ENCODE results near the gene CAMTA1. TPM values are rescaled to one million over a fixed set of nuclear protein-coding genes. Genes with fewer than 3 reads are reported as not detected.

The CAMTA1 gene
- polyA plus RNA-seq, 1 of the 3 experiments (the other 2 are of a cell fraction), result 63.1 TPM

DNA sequence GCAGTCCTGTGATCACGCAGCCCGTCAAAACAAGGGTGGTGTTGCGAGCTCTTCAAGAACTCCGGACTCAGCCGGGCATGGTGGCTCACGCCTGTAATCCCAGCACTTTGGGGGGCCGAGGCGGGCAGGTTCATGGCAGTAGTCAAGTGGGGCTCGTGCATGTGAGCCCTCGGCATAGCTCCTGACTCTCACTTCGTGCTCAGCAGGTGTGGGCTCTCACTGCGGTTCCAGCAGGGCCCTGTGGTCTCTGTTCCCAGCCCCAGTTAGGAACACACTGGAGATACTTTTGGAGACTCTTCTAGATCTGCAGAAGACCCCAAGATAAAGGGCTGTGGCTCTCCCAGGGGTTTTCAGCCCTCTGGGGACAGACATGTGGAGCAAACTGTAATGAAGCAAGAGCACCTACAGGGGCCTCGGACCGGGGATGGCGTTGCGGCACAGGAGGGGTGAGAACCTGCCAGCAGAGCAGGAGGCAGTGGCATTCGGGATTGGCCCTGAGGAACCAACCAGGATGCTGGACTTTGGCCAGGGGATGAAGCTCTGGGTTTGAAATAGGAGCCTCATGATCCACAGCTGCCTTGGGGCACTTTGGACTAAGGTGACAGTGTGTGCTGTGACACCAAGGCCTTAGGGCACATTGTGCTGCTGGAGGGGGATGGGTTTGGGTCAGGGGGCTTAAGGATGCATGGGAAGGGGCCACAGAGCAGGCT lies 443.2 kb downstream of the CAMTA1 start:
- POLR2A ChIA-PET, result interaction anchor here (0.6 kb wide), 1 partner anchor 132 kb away, joined by 3 read pairs; no protein-coding TSS in a partner anchor

DNA sequence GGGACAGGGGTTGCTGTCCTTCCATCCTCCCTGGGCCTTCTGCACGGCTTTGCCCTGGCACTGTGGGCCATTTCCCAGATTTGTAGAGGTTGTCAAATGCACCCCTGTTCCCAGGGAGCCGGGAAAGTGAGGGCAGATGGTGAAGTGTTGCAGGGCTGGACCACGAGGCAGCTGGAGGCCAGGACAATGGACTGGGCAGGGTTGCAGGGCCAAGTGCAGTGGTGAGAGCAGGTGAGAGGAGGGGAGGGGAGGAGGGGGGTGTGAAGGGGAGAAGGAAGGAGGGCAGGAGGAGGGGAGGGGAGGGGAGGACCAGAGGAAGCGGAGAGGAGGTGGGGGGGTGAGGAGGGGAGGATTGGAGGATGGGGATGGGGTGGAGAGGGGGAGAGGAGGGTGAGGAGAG lies 443.9 kb downstream of the CAMTA1 start:
- Histone ChIP-seq H3K36me3 (replicated peaks in 1 of 2; ENCODE audit: control insufficient read depth in 1 of 2, insufficient read depth in 2 of 2, low read length in 1 of 2) (no peaks in the 10 kb centered on the region), H3K27me3 (ENCODE audit: insufficient read depth) (no peaks in the 10 kb centered on the region), H3K27ac (ENCODE audit: low read depth in 2 of 2, low read length in 1 of 2) (no peak overlapping the region), H3F3A (replicated peaks; ENCODE audit: insufficient read depth) (peaks cover under 1% of the 10 kb centered on the region), H3K9me3 (no peaks in the 10 kb centered on the region), H3K9me2 (no peaks in the 10 kb centered on the region), H3K79me2 (ENCODE audit: insufficient read depth) (no peaks in the 10 kb centered on the region), H3K4me1 (ENCODE audit: control insufficient read depth in 1 of 2, insufficient read depth in 2 of 2, low read depth in 1 of 2, low read length in 1 of 2) (peaks cover 0 to 15% of the 10 kb centered on the region in 2 experiments; a peak in 1 of 4 replicates), H4K20me1 (ENCODE audit: insufficient read depth) (no peaks in the 10 kb centered on the region), H3K9ac (no peak overlapping the region), H3K4me2 (no peak overlapping the region), H2AFZ (ENCODE audit: low read depth) (no peak overlapping the region), H3K4me3 (ENCODE audit: low read depth in 2 of 2, low read length in 1 of 2) (no peak overlapping the region)
- no peak for DNase-seq
- POLR2A ChIA-PET, result no interaction called here
- WGBS (ENCODE audit: low lambda C conversion rate), result 95% methylated on average over 4 of the region's 4 CpGs
- CTCF ChIA-PET, result interaction anchor here (1.0 to 1.3 kb wide), 3 partner anchors 9 to 21 kb away, joined by 3 to 8 read pairs (median 3); no protein-coding TSS in a partner anchor
- TF ChIP-seq, protein P1, sequence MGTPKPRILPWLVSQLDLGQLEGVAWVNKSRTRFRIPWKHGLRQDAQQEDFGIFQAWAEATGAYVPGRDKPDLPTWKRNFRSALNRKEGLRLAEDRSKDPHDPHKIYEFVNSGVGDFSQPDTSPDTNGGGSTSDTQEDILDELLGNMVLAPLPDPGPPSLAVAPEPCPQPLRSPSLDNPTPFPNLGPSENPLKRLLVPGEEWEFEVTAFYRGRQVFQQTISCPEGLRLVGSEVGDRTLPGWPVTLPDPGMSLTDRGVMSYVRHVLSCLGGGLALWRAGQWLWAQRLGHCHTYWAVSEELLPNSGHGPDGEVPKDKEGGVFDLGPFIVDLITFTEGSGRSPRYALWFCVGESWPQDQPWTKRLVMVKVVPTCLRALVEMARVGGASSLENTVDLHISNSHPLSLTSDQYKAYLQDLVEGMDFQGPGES (IDR thresholded peaks at IDR 0.05; ENCODE audit: low read depth, low read length), result no peak
- TF ChIP-seq, protein P2, sequence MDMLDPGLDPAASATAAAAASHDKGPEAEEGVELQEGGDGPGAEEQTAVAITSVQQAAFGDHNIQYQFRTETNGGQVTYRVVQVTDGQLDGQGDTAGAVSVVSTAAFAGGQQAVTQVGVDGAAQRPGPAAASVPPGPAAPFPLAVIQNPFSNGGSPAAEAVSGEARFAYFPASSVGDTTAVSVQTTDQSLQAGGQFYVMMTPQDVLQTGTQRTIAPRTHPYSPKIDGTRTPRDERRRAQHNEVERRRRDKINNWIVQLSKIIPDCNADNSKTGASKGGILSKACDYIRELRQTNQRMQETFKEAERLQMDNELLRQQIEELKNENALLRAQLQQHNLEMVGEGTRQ (IDR thresholded peaks at IDR 0.05; ENCODE audit: borderline replicate concordance, low read depth, low read length), result no peak
- no peak for TF ChIP-seq RAD21 (IDR thresholded peaks at IDR 0.05; ENCODE audit: low read length)
- no peak for TF ChIP-seq NRF1 (IDR thresholded peaks at IDR 0.05; ENCODE audit: low read depth, low read length)

More for the DNA sequence above, 443.2 kb downstream of the CAMTA1 start:
- Histone ChIP-seq H4K20me1 (ENCODE audit: insufficient read depth) (no peaks in the 10 kb centered on the region), H3K27ac (ENCODE audit: low read depth in 2 of 2, low read length in 1 of 2) (no peak overlapping the region), H3K9me3 (no peaks in the 10 kb centered on the region), H3K4me2 (no peak overlapping the region), H3F3A (replicated peaks; ENCODE audit: insufficient read depth) (peaks cover 8% of the 10 kb centered on the region), H2AFZ (ENCODE audit: low read depth) (no peak overlapping the region), H3K79me2 (ENCODE audit: insufficient read depth) (no peaks in the 10 kb centered on the region), H3K4me1 (ENCODE audit: control insufficient read depth in 1 of 2, insufficient read depth in 2 of 2, low read depth in 1 of 2, low read length in 1 of 2) (peaks cover 4 to 15% of the 10 kb centered on the region in 2 experiments; a peak in 2 of 4 replicates), H3K9ac (no peak overlapping the region), H3K4me3 (ENCODE audit: low read depth in 2 of 2, low read length in 1 of 2) (no peak overlapping the region), H3K27me3 (ENCODE audit: insufficient read depth) (no peaks in the 10 kb centered on the region), H3K36me3 (replicated peaks in 1 of 2; ENCODE audit: control insufficient read depth in 1 of 2, insufficient read depth in 2 of 2, low read length in 1 of 2) (no peaks in the 10 kb centered on the region), H3K9me2 (no peaks in the 10 kb centered on the region)
- no peak for DNase-seq
- CTCF ChIA-PET, result interaction anchor here (1.0 to 1.2 kb wide), 2 partner anchors 8 to 10 kb away, joined by 3 read pairs; no protein-coding TSS in a partner anchor
- TF ChIP-seq NFIC (IDR thresholded peaks at IDR 0.05; ENCODE audit: borderline replicate concordance) (no peak), TCF12 (IDR thresholded peaks at IDR 0.05) (no peak), RAD21 (IDR thresholded peaks at IDR 0.05; ENCODE audit: low read length) (no peak)
- WGBS (ENCODE audit: low lambda C conversion rate), result 89% methylated on average over 8 of the region's 17 CpGs
